Natural killer cell (primary cell): ENCODE data around the gene NOSTRIN. TPM values are rescaled to one million over a fixed set of nuclear protein-coding genes. Genes with fewer than 3 reads are reported as not detected.

Experiments used
- ATAC-seq, 3 donors: fragments of 150-1000 bp in 2 of 3; fragments of 200-7000 bp in 1 of 3; cut with Tn5 transposase; 1 replicate in 1 of 3; 2 replicates in 2 of 3; pipeline ENCODE4 v1.10.0; 2021; ENCODE audit warnings: mild to moderate bottlenecking in 2 of 3, moderate library complexity in 2 of 3
- DNase-seq, 2 donors: peaks; one replicate each; pipeline versions ENCODE4 v3.0.0 to v3.0.0-alpha.2; 2013 to 2021; ENCODE audit warnings: mixed read lengths in 1 of 2
- H3K27ac ChIP-seq: one replicate; pipeline ENCODE4 v1.5.1; 2013; ENCODE audit warnings: mild to moderate bottlenecking, low read length
- H3K27me3 ChIP-seq: one replicate; pipeline ENCODE4 v1.6.1; 2013; ENCODE audit warnings: low read length; ENCODE audit not compliant: control insufficient read depth, insufficient read depth
- H3K36me3 ChIP-seq: one replicate; pipeline ENCODE4 v1.6.1; 2013; ENCODE audit warnings: low read length; ENCODE audit not compliant: control insufficient read depth, insufficient read depth
- H3K4me1 ChIP-seq: one replicate; pipeline ENCODE4 v1.6.1; 2013; ENCODE audit warnings: low read length; ENCODE audit not compliant: control insufficient read depth, insufficient read depth
- H3K4me3 ChIP-seq: one replicate; pipeline ENCODE4 v1.5.1; 2013; ENCODE audit warnings: low read length
- H3K9me3 ChIP-seq: one replicate; pipeline ENCODE4 v1.6.1; 2013; ENCODE audit warnings: low read length; ENCODE audit not compliant: control insufficient read depth, insufficient read depth
- H3K27ac Mint-ChIP-seq, 2 donors: one replicate each; pipeline ENCODE4 v1.8.0; 2022; ENCODE audit warnings: mild to moderate bottlenecking in 2 of 2, mixed read lengths in 2 of 2, moderate library complexity in 1 of 2
- H3K27me3 Mint-ChIP-seq, 2 donors: one replicate each; pipeline ENCODE4 v1.8.0; 2022; ENCODE audit warnings: low read depth in 2 of 2, mixed read lengths in 2 of 2
- H3K36me3 Mint-ChIP-seq: one replicate; pipeline ENCODE4 v1.8.0; 2022; ENCODE audit warnings: mixed read lengths
- H3K4me1 Mint-ChIP-seq, 2 donors: one replicate each; pipeline ENCODE4 v1.8.0; 2022; ENCODE audit warnings: mixed read lengths in 2 of 2
- H3K4me3 Mint-ChIP-seq: one replicate; pipeline ENCODE4 v1.8.0; 2022; ENCODE audit warnings: mild to moderate bottlenecking, moderate library complexity, mixed read lengths
- H3K9me3 Mint-ChIP-seq, 2 donors: one replicate each; pipeline ENCODE4 v1.8.0; 2022; ENCODE audit warnings: mixed read lengths in 2 of 2
- WGBS: methylation state at CpG from one replicate; pipeline ENCODE4 v1.1.7; 2013; ENCODE audit warnings: missing lambda C conversion rate; ENCODE audit not compliant: insufficient coverage; 5-methylcytosine and 5-hydroxymethylcytosine counted together
- intact Hi-C: fragments of 100-400 bp; cut with micrococcal nuclease; formaldehyde crosslinking; loops from one replicate; pipeline ENCODE4 v1.14.2; 2022
- total RNA-seq, 4 donors: library from RNA; stranded (reverse); fragments of 120-200 nt in 1 of 4; gene quantifications; one replicate each; pipeline versions ENCODE4 v1.2.3 to v1.2.4, GENCODE V29; 2013 to 2022
- TF ChIP-seq, protein P1 (sequence below): fragments of 200-600 bp; IDR thresholded peaks from one replicate; pipeline ENCODE4 v1.8.0; 2022; ENCODE audit warnings: antibody characterized with exemption

NOSTRIN gene
- total RNA-seq, 3 donors from 2014 or later (not counting 1 experiment from before 2014, with no cell fraction given) = 0.18 TPM; not detected in 2

DNA sequence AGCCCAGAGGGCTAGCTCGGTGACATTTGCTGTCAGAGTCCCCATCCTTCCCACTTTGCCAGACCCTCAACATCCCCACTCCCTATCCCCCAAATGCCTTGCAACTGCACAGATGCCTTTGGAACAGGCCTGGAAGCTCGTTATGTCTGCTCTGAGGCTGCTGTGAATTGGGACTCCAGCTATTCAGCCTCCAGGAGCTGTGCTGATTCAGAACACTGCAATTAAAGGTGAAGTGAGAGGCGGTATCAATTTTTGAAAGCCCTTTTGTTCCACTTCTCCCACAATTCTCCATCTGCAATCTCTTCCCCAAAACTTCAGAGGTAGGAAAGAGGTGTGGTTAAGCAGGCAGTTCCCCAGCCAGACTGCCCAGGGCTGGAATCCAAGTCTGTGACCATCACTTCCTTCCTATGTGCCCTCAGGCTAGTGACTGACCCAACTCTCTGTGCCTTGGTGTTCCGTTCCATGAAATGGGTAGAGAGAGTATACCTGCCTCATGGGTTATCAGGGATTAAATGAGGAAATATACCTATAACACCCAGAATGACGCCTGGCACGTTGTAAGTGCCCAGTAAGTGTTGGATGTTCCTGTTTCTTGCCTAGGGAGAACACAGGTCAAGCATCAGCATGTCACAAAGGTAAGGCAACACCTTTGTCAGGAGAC, 17.5 kb downstream of the NOSTRIN start:
- intact Hi-C loops = no loop called here
- Histone ChIP-seq H3K36me3 (no peaks in the 10 kb centered on the region), H3K4me1 (no peaks in the 10 kb centered on the region), H3K27ac (no peak overlapping the region), H3K4me3 (no peak overlapping the region), H3K9me3 (no peaks in the 10 kb centered on the region), H3K27me3 (no peaks in the 10 kb centered on the region)
- WGBS = 79% methylated on average over 4 of the region's 6 CpGs
- Mint-ChIP-seq H3K27ac (no peak overlapping the region), H3K4me1 (no peaks in the 10 kb centered on the region), H3K36me3 (no peaks in the 10 kb centered on the region), H3K9me3 (no peaks in the 10 kb centered on the region), H3K27me3 (no peaks in the 10 kb centered on the region), H3K4me3 (no peak overlapping the region)
- DNase-seq (no peak), ATAC-seq (no peak)
- TF ChIP-seq, protein P1, sequence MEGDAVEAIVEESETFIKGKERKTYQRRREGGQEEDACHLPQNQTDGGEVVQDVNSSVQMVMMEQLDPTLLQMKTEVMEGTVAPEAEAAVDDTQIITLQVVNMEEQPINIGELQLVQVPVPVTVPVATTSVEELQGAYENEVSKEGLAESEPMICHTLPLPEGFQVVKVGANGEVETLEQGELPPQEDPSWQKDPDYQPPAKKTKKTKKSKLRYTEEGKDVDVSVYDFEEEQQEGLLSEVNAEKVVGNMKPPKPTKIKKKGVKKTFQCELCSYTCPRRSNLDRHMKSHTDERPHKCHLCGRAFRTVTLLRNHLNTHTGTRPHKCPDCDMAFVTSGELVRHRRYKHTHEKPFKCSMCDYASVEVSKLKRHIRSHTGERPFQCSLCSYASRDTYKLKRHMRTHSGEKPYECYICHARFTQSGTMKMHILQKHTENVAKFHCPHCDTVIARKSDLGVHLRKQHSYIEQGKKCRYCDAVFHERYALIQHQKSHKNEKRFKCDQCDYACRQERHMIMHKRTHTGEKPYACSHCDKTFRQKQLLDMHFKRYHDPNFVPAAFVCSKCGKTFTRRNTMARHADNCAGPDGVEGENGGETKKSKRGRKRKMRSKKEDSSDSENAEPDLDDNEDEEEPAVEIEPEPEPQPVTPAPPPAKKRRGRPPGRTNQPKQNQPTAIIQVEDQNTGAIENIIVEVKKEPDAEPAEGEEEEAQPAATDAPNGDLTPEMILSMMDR = no peak

DNA sequence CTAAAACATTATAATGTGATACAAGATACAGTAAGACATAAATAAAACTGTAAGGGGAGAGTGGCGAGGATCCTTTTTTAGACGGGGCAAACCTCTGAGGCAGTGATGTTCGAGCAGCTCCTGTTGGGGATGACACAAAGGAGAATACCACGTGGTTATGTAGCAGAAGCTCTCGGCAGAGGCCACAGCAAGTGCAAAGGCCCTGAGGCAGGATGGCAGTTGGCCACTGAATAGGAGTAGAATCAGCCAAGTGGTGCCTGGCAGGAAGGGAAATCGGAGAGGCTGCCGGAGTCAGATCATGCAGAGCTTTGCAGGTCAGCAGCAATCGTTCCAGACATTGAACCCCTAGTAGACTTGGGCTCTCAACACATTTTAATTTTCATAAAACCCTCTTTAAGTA, 19.1 kb downstream of the NOSTRIN start:
- ATAC-seq (no peak), DNase-seq (no peak)
- Mint-ChIP-seq H3K27ac (no peak overlapping the region), H3K36me3 (no peaks in the 10 kb centered on the region), H3K9me3 (no peaks in the 10 kb centered on the region), H3K27me3 (no peaks in the 10 kb centered on the region), H3K4me1 (no peaks in the 10 kb centered on the region), H3K4me3 (no peak overlapping the region)
- Histone ChIP-seq H3K27me3 (no peaks in the 10 kb centered on the region), H3K36me3 (no peaks in the 10 kb centered on the region), H3K27ac (no peak overlapping the region), H3K4me1 (no peaks in the 10 kb centered on the region), H3K4me3 (no peak overlapping the region), H3K9me3 (no peaks in the 10 kb centered on the region)
- 96% methylated on average over 8 of the region's 8 CpGs for WGBS
- intact Hi-C loops = no loop called here
- TF ChIP-seq, protein P1 = no peak

DNA sequence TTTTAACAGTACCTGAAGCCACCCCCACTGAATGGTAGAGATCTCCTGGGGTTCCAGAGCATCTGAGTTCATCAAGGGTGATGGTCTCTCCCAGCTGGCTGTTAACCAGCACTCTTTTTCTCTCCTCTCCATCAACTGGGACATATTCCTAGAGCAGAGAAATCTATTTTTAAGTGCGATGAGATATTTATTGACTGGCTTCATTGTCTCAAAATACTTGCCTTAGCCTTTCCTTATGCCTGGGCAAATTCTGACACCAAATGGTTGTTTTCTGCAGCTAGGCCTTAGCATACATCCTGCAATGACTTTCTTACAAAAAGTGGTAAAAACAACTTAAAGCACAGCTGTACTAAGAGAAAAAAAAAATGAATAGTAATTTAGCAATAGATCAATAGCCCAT, 19.6 kb downstream of the NOSTRIN start:
- intact Hi-C loops = no loop called here
- Histone ChIP-seq H3K4me1 (no peaks in the 10 kb centered on the region), H3K4me3 (no peak overlapping the region), H3K9me3 (no peaks in the 10 kb centered on the region), H3K27ac (no peak overlapping the region), H3K36me3 (no peaks in the 10 kb centered on the region), H3K27me3 (no peaks in the 10 kb centered on the region)
- DNase-seq (no peak), ATAC-seq (no peak)
- TF ChIP-seq, protein P1 = no peak
- WGBS = 95% methylated on average over 1 of the region's 1 CpG
- no peaks in the 10 kb centered on the region for H3K4me1 Mint-ChIP-seq
- H3K36me3 Mint-ChIP-seq = no peaks in the 10 kb centered on the region
- H3K4me3 Mint-ChIP-seq = no peak overlapping the region
- no peaks in the 10 kb centered on the region for H3K27me3 Mint-ChIP-seq
- no peak overlapping the region for H3K27ac Mint-ChIP-seq
- no peaks in the 10 kb centered on the region for H3K9me3 Mint-ChIP-seq

DNA sequence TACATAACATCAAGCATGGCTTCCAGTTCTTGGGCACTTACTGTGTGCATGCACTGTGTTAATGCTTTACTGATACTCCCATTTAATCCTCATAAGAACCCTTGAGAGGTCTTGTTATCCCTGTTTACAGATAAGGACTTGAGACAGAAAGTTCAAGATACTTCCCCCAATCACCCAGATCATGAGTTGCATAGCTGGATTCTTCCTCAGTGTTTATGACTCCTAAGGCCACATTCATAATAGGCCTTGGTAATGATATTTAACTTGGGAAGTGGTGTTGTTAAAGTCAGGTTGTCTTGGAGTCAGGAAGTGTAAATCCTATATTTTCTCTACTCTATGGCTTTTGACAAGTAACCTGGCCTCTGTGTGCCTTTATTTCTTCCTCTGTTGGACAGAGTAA, 22.7 kb downstream of the NOSTRIN start:
- no peaks in the 10 kb centered on the region for H3K36me3 Mint-ChIP-seq
- H3K27me3 ChIP-seq = peaks cover 2% of the 10 kb centered on the region
- H3K4me3 ChIP-seq = no peak overlapping the region
- no peaks in the 10 kb centered on the region for H3K36me3 ChIP-seq
- H3K9me3 ChIP-seq = no peaks in the 10 kb centered on the region
- ATAC-seq = no peak
- no peaks in the 10 kb centered on the region for H3K9me3 Mint-ChIP-seq
- H3K4me3 Mint-ChIP-seq = no peak overlapping the region
- DNase-seq = no peak
- peaks cover 0 to 3% of the 10 kb centered on the region in 2 donors for H3K27me3 Mint-ChIP-seq
- H3K27ac Mint-ChIP-seq = no peak overlapping the region
- intact Hi-C loops = no loop called here
- TF ChIP-seq, protein P1 = no peak
- H3K4me1 ChIP-seq = no peaks in the 10 kb centered on the region
- H3K4me1 Mint-ChIP-seq = no peaks in the 10 kb centered on the region
- H3K27ac ChIP-seq = no peak overlapping the region
